ENCODE measurements around the gene ARHGAP24. TPM values are rescaled to one million over a fixed set of nuclear protein-coding genes. Genes with fewer than 3 reads are reported as not detected.

Gene ARHGAP24
- total RNA-seq, 1 donor: 67.6 TPM

DNA sequence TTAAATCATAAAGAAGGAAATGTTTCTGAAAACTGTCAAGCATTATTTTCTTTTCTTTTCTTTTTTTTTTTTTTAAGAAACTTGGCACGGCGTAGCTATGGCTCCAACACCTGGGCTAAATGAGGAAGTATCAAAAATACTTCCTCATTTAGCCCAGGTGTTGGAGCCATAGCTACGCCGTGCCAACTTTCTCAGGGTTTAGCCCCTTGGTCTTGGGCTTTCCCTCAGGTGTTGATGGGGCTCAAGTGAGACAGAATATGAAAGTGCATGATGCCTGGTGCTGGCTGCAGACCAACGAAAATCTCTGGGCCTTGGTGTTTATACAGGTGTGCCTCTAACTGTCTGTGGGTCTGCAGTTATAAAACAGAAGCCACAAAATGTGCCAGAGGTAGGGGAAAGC lies 132.7 kb downstream of the ARHGAP24 start:
- no peak for TF ChIP-seq CTCF (IDR thresholded peaks at IDR 0.05; ENCODE audit: insufficient read depth, low read length)
- H3K4me3 ChIP-seq (ENCODE audit: low read depth, low read length): no peak overlapping the region
- no peak for DNase-seq (ENCODE audit: low read depth)

DNA sequence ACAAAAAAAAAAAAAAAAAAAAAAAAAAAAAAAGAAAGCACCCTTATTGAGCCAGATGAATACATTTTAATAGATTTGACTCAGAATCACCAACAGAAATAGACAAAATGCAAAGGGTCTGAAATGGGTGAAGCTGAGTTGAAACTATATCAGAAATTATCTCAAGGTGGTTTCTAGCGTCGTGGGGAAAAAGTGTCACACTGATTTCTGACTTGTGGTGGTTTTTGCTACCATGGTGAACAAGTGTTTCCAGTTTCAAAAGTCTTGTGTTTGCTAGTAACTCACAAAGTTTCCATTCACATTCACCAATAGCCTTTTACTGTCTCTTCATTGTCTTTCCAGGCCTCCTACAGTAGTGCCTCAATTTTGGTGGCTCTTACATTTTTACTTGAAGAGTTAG lies 135.5 kb downstream of the ARHGAP24 start:
- DNase-seq (ENCODE audit: low read depth): no peak
- TF ChIP-seq CTCF (IDR thresholded peaks at IDR 0.05; ENCODE audit: insufficient read depth, low read length): no peak
- no peak overlapping the region for H3K4me3 ChIP-seq (ENCODE audit: low read depth, low read length)

DNA sequence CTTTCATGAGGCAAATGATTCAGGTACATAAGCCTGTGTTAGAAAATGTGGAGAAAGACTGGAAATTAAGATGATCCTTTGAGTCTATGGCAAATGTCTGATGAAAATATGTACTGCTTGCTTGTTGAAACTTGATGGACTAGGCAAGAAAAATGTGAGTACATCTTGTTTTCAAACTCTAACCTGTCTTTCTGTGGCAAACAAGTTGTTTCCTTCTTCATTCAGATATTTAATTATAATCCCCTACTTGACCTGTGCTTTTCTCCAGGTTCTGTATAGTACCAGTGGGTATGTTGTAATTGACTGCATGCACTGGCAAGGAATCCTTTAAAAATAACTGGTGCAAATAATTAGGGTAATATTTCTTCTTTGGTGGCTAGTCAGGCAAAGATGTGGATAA lies 136.7 kb downstream of the ARHGAP24 start:
- no peak for DNase-seq (ENCODE audit: low read depth)
- no peak for TF ChIP-seq CTCF (IDR thresholded peaks at IDR 0.05; ENCODE audit: insufficient read depth, low read length)
- H3K4me3 ChIP-seq (ENCODE audit: low read depth, low read length): no peak overlapping the region

- H3K4me3 ChIP-seq (ENCODE audit: low read depth, low read length): no peak overlapping the region
- DNase-seq (ENCODE audit: low read depth): no peak
- TF ChIP-seq CTCF (IDR thresholded peaks at IDR 0.05; ENCODE audit: insufficient read depth, low read length): no peak
Measured at GRCh38 chr4:85613901-85614300, 139.0 kb downstream of the ARHGAP24 start.

- DNase-seq (ENCODE audit: low read depth): no peak
- no peak overlapping the region for H3K4me3 ChIP-seq (ENCODE audit: low read depth, low read length)
- TF ChIP-seq CTCF (IDR thresholded peaks at IDR 0.05; ENCODE audit: insufficient read depth, low read length): no peak
Measured at GRCh38 chr4:85615952-85616351, 141.0 kb downstream of the ARHGAP24 start.

- no peak for DNase-seq (ENCODE audit: low read depth)
- TF ChIP-seq CTCF (IDR thresholded peaks at IDR 0.05; ENCODE audit: insufficient read depth, low read length): no peak
- no peak overlapping the region for H3K4me3 ChIP-seq (ENCODE audit: low read depth, low read length)
Measured at GRCh38 chr4:85617202-85617601, 142.3 kb downstream of the ARHGAP24 start.

DNA sequence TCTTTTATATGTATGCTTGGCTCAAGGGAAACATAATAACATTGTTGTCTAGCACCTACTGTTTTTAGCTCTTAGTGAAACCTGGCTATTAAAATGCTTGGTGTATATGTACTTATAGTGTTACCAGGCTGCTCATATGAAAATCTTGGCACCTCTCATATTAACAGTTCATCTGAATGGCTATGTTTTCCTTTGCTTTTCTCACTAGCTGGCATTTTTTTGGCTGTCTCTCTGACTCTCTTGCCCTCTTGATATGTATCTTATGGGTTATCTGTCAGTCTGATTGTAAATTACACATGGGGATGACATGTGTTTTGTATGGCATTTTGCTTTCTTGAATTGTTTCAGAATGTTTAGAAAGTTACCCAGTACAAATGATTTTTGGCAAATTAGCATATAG lies 158.0 kb downstream of the ARHGAP24 start:
- no peak overlapping the region for H3K4me3 ChIP-seq (ENCODE audit: low read depth, low read length)
- DNase-seq (ENCODE audit: low read depth): no peak
- TF ChIP-seq CTCF (IDR thresholded peaks at IDR 0.05; ENCODE audit: insufficient read depth, low read length): no peak

Measured in fibroblast of the aortic adventitia (primary cell).